Caco-2 (cell line): ENCODE data around the gene ACOX3. TPM values are rescaled to one million over a fixed set of nuclear protein-coding genes. Genes with fewer than 3 reads are reported as not detected.

Experiments used
- BruUV-seq: library from RNA; stranded (reverse); fragments of 400-500 nt; replicated peaks from 2 replicates; lab custom pipeline; 2021; lab: Mats Ljungman, UMichigan
- CTCF ChIA-PET: fragments of 300-600 bp; sonication (Branson Sonifier 250); formaldehyde crosslinking; loops from one replicate; lab custom pipeline; 2022; ENCODE audit warnings: antibody characterized with exemption; lab: Charles Lee
- POLR2A ChIA-PET: fragments of 300-600 bp; sonication (Branson Sonifier 250); formaldehyde crosslinking; loops from one replicate; lab custom pipeline; 2022; ENCODE audit warnings: antibody characterized with exemption; lab: Charles Lee
- DNase-seq, 2 experiments: peaks; one replicate each; pipeline versions ENCODE4 v3.0.0 to v3.0.0-alpha.2; 2020 to 2022
- H3K27me3 ChIP-seq: replicated peaks from 2 replicates; pipeline ENCODE4 v1.6.0; 2011; ENCODE audit warnings: low read length; ENCODE audit not compliant: control insufficient read depth, insufficient read depth
- H3K36me3 ChIP-seq: 2 replicates; pipeline ENCODE4 v1.5.1; 2011; ENCODE audit warnings: low read length; ENCODE audit not compliant: control insufficient read depth, insufficient read depth
- H3K4me1 ChIP-seq: fragments of 250-450 bp; sonication (Bioruptor Pico); 2 replicates; pipeline ENCODE4 v1.5.1; 2020; ENCODE audit warnings: mild to moderate bottlenecking
- H3K4me3 ChIP-seq: 2 replicates; pipeline ENCODE4 v1.5.1; 2011; ENCODE audit warnings: low read depth, mild to moderate bottlenecking, control low read depth, low read length
- H3K9me3 ChIP-seq: fragments of 250-450 bp; sonication (Bioruptor Pico); 2 replicates; pipeline ENCODE4 v1.5.1; 2020; ENCODE audit warnings: mild to moderate bottlenecking, moderate library complexity
- H3K27ac Mint-ChIP-seq: one replicate; pipeline ENCODE4 v1.8.0; 2022; ENCODE audit warnings: mixed read lengths; ENCODE audit not compliant: unreplicated experiment
- H3K27me3 Mint-ChIP-seq: one replicate; pipeline ENCODE4 v1.8.0; 2022; ENCODE audit warnings: mixed read lengths; ENCODE audit not compliant: insufficient read depth, unreplicated experiment
- H3K36me3 Mint-ChIP-seq: one replicate; pipeline ENCODE4 v1.8.0; 2022; ENCODE audit warnings: mild to moderate bottlenecking, mixed read lengths; ENCODE audit not compliant: insufficient read depth, unreplicated experiment
- H3K4me1 Mint-ChIP-seq: one replicate; pipeline ENCODE4 v1.8.0; 2022; ENCODE audit warnings: low read depth, mixed read lengths; ENCODE audit not compliant: unreplicated experiment
- H3K4me3 Mint-ChIP-seq: one replicate; pipeline ENCODE4 v1.8.0; 2022; ENCODE audit warnings: mild to moderate bottlenecking, moderate library complexity, mixed read lengths; ENCODE audit not compliant: unreplicated experiment
- H3K9me3 Mint-ChIP-seq: one replicate; pipeline ENCODE4 v1.8.0; 2022; ENCODE audit warnings: mixed read lengths; ENCODE audit not compliant: unreplicated experiment
- intact Hi-C: fragments of 100-400 bp; cut with micrococcal nuclease; formaldehyde crosslinking; loops from one replicate; pipeline ENCODE4 v1.10.0; 2022; ENCODE audit not compliant: unreplicated experiment
- total RNA-seq: library from RNA; stranded (reverse); gene quantifications from 2 replicates; pipeline ENCODE4 v1.2.3, GENCODE V29; 2022
- TF ChIP-seq, protein P1 (sequence below), 2 experiments: fragments of 200-600 bp in 1 of 2; IDR thresholded peaks; 1 replicate in 1 of 2; 2 replicates in 1 of 2; pipeline versions ENCODE4 v1.5.1 to v1.8.0; 2011 to 2022; ENCODE audit warnings: antibody characterized with exemption in 1 of 2, control low read depth in 1 of 2, inconsistent platforms in 1 of 2, low read depth in 1 of 2, low read length in 1 of 2, mild to moderate bottlenecking in 1 of 2, moderate library complexity in 1 of 2; ENCODE audit not compliant: insufficient read depth in 1 of 2, severe bottlenecking in 1 of 2, unreplicated experiment in 1 of 2

Gene ACOX3
- total RNA-seq, 1 experiment from 2014 or later, result 11.5 TPM

DNA sequence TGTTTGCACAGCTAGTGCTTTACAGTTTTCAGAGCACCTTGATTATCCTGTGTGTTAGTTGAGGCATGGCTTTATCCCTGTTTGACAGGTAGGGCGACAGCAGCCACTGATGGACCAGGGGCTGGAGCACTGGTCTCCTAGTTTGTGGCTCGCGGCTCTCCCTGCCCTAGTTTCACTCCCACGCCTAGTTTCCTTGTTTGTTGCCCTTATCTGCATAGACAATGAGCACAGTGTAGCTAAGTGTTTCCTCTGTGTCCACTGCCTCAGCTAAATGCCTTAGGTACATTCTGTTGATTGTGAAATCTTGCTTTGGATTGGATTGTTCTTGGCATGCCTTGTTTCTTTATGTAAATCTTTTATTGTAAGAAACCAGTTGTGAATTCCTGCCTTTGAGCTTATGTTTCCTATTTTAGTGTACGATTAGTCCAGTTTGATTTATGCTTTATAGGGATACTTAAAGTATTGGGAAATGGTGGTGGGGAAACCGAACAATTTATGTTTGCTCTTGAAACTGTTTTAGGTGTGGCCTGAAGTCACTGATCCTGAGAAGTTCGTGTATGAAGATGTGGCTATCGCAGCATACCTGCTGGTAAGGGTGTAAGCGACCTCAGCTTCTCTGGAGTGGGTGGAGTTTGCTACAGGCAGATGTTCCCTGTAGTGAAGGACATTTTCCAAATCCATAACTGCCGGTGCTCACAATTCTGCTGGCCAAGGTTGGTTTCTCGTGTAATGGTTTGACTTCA, 11.1 kb upstream of the ACOX3 start:
- BruUV-seq, result no TSS peak
- ChIA-PET CTCF (interaction anchor here (0.5 kb wide), 1 partner anchor 83 kb away, joined by 3 read pairs; no protein-coding TSS in a partner anchor), POLR2A (no interaction called here)
- peaks cover 6% of the 10 kb centered on the region for H3K36me3 ChIP-seq
- Mint-ChIP-seq H3K27ac (peak overlapping the region; percentile 63), H3K9me3 (no peaks in the 10 kb centered on the region), H3K4me3 (no peak overlapping the region), H3K36me3 (peaks cover 50% of the 10 kb centered on the region), H3K27me3 (no peaks in the 10 kb centered on the region), H3K4me1 (no peaks in the 10 kb centered on the region)
- no peaks in the 10 kb centered on the region for H3K4me1 ChIP-seq
- H3K9me3 ChIP-seq, result no peaks in the 10 kb centered on the region
- DNase-seq, result peak in 1 of 2 experiments; percentile 29
- no peaks in the 10 kb centered on the region for H3K27me3 ChIP-seq
- no peak overlapping the region for H3K4me3 ChIP-seq
- intact Hi-C loops, result no loop called here
- TF ChIP-seq, protein P1, sequence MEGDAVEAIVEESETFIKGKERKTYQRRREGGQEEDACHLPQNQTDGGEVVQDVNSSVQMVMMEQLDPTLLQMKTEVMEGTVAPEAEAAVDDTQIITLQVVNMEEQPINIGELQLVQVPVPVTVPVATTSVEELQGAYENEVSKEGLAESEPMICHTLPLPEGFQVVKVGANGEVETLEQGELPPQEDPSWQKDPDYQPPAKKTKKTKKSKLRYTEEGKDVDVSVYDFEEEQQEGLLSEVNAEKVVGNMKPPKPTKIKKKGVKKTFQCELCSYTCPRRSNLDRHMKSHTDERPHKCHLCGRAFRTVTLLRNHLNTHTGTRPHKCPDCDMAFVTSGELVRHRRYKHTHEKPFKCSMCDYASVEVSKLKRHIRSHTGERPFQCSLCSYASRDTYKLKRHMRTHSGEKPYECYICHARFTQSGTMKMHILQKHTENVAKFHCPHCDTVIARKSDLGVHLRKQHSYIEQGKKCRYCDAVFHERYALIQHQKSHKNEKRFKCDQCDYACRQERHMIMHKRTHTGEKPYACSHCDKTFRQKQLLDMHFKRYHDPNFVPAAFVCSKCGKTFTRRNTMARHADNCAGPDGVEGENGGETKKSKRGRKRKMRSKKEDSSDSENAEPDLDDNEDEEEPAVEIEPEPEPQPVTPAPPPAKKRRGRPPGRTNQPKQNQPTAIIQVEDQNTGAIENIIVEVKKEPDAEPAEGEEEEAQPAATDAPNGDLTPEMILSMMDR (IDR thresholded peaks at IDR 0.05; ENCODE audit: insufficient read depth in 1 of 2, low read depth in 1 of 2, low read length in 1 of 2, severe bottlenecking in 1 of 2, unreplicated experiment in 1 of 2), result no peak

DNA sequence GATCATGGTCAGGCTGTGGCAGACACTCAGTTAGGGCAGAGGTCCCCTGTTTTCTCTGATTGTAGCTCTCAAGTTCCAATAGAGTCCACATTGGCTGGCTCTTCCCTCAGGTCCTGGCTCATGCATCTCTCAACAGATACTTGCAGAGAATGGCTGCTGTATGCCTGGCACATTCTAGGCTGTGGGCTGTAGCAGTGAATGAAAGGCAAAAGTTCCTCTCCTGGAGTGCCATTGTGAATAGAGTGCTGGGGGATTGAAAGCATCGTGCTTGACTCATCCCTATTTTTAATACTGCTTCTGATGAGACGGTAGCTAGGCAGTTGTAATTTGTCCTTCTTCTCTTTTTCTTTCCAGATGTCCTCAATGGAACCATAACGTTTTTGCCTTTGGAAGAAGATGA, 5.6 kb upstream of the ACOX3 start:
- no peaks in the 10 kb centered on the region for H3K27me3 ChIP-seq
- 0 out of 2 replicates have a peak, but pooled peaks cover 7% of the 10 kb centered on the region for H3K4me1 ChIP-seq
- Mint-ChIP-seq H3K27me3 (no peaks in the 10 kb centered on the region), H3K4me3 (no peak overlapping the region), H3K4me1 (peaks cover 20% of the 10 kb centered on the region), H3K27ac (no peak overlapping the region), H3K36me3 (peaks cover 32% of the 10 kb centered on the region), H3K9me3 (no peaks in the 10 kb centered on the region)
- ChIA-PET POLR2A (no interaction called here), CTCF (no interaction called here)
- TF ChIP-seq, protein P1 (IDR thresholded peaks at IDR 0.05; ENCODE audit: insufficient read depth in 1 of 2, low read depth in 1 of 2, low read length in 1 of 2, severe bottlenecking in 1 of 2, unreplicated experiment in 1 of 2), result no peak
- DNase-seq, result no peak
- no peaks in the 10 kb centered on the region; the same call in 1 of the 2 replicates for H3K36me3 ChIP-seq
- intact Hi-C loops, result no loop called here
- no peaks in the 10 kb centered on the region for H3K9me3 ChIP-seq
- BruUV-seq, result no TSS peak
- no peak overlapping the region for H3K4me3 ChIP-seq

DNA sequence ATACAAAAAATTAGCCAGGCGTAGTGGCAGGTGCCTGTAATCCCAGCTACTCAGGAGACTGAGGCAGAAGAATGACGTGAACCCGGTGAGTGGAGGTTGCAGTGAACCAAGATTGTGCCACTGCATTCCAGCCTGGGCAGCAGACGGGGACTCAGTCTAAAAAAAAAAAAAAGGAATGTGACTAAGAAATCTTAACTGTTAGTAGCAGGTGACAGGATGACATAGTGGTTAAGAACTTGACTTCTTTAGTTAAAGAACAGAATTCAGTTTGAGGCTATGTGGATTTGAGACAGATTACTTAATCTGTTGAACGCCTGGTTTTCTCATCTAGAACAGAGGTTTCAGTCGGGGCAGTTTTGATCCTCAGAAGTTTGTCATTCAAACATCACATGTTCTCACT, 3.3 kb upstream of the ACOX3 start:
- Mint-ChIP-seq H3K27me3 (no peaks in the 10 kb centered on the region), H3K4me3 (no peak overlapping the region), H3K9me3 (no peaks in the 10 kb centered on the region), H3K36me3 (peaks cover 28% of the 10 kb centered on the region), H3K27ac (no peak overlapping the region), H3K4me1 (peaks cover 26% of the 10 kb centered on the region)
- Histone ChIP-seq H3K4me1 (peaks cover 7% of the 10 kb centered on the region; the same call in 1 of the 2 replicates), H3K27me3 (no peaks in the 10 kb centered on the region), H3K36me3 (no peaks in the 10 kb centered on the region; the same call in 1 of the 2 replicates), H3K4me3 (no peak overlapping the region), H3K9me3 (no peaks in the 10 kb centered on the region)
- no peak for DNase-seq
- POLR2A ChIA-PET, result no interaction called here
- no TSS peak for BruUV-seq
- intact Hi-C loops, result loop anchor here (2.0 kb wide), 1 partner anchor 17 kb away; no protein-coding TSS in a partner anchor
- TF ChIP-seq, protein P1 (IDR thresholded peaks at IDR 0.05; ENCODE audit: insufficient read depth in 1 of 2, low read depth in 1 of 2, low read length in 1 of 2, severe bottlenecking in 1 of 2, unreplicated experiment in 1 of 2), result no peak
- CTCF ChIA-PET, result no interaction called here
